ENCODE results near the gene C1QL2.

C1QL2 gene

GRCh38 chr2:119137502-119137901, 21.0 kb downstream of the C1QL2 start:
- DNase-seq (ENCODE audit: low read depth) = no peak

GRCh38 chr2:119136872-119137271, 21.7 kb downstream of the C1QL2 start:
- DNase-seq (ENCODE audit: low read depth) = no peak

GRCh38 chr2:119136093-119136492, 22.5 kb downstream of the C1QL2 start:
- no peak for DNase-seq (ENCODE audit: low read depth)

GRCh38 chr2:119134775-119135174, 23.8 kb downstream of the C1QL2 start:
- DNase-seq (ENCODE audit: low read depth) = no peak

- DNase-seq (ENCODE audit: low read depth) = peak; percentile 9
Observed at GRCh38 chr2:119126650-119127049, 31.9 kb downstream of the C1QL2 start.

GRCh38 chr2:119123389-119123788, 35.2 kb downstream of the C1QL2 start:
- no peak for DNase-seq (ENCODE audit: low read depth)

GRCh38 chr2:119122663-119123062, 35.9 kb downstream of the C1QL2 start:
- DNase-seq (ENCODE audit: low read depth) = no peak

- no peak for DNase-seq (ENCODE audit: low read depth)
Observed at GRCh38 chr2:119119999-119120756, 38.4 kb downstream of the C1QL2 start.

GRCh38 chr2:119119076-119119785, 39.3 kb downstream of the C1QL2 start:
- no peak for DNase-seq (ENCODE audit: low read depth)

GRCh38 chr2:119117891-119118882, 40.4 kb downstream of the C1QL2 start:
- DNase-seq (ENCODE audit: low read depth) = no peak

- no peak for DNase-seq (ENCODE audit: low read depth)
Observed at GRCh38 chr2:119117408-119117807, 41.1 kb downstream of the C1QL2 start.

- no peak for DNase-seq (ENCODE audit: low read depth)
Observed at GRCh38 chr2:119116411-119117295, 41.9 kb downstream of the C1QL2 start.

GRCh38 chr2:119114266-119114665, 44.3 kb downstream of the C1QL2 start:
- no peak for DNase-seq (ENCODE audit: low read depth)

GRCh38 chr2:119113489-119113770, 45.1 kb downstream of the C1QL2 start:
- no peak for DNase-seq (ENCODE audit: low read depth)

GRCh38 chr2:119112770-119113488, 45.6 kb downstream of the C1QL2 start:
- DNase-seq (ENCODE audit: low read depth) = no peak

GRCh38 chr2:119112230-119112629, 46.3 kb downstream of the C1QL2 start:
- DNase-seq (ENCODE audit: low read depth) = no peak

GRCh38 chr2:119111115-119111975, 47.2 kb downstream of the C1QL2 start:
- DNase-seq (ENCODE audit: low read depth) = no peak

- no peak for DNase-seq (ENCODE audit: low read depth)
Observed at GRCh38 chr2:119109866-119110265, 48.7 kb downstream of the C1QL2 start.

- no peak for DNase-seq (ENCODE audit: low read depth)
Observed at GRCh38 chr2:119108186-119108585, 50.4 kb downstream of the C1QL2 start.

Data from EH (cell line).